ENCODE results near the gene NOC3L.
"Not testable (repeated sequence)": the region's sequence is repeated elsewhere in the genome, so short reads cannot be mapped to it uniquely, and the experiment has no call there.

The NOC3L gene

GRCh38 chr10:94402843-94403379 is 40.2 kb upstream of the NOC3L start:
- Histone ChIP-seq H3K36me3 (ENCODE audit: insufficient read depth, low read length) (no peaks in the 10 kb centered on the region), H3K4me3 (peak overlapping the region; percentile 76), H3K27ac (no peak overlapping the region), H3K9ac (ENCODE audit: insufficient read length) (peak overlapping the region; percentile 26), H3K9me3 (ENCODE audit: low read depth, low read length) (no peaks in the 10 kb centered on the region)
- TF ChIP-seq EZH2 (IDR thresholded peaks at IDR 0.05) = no peak
- TF ChIP-seq FOXP2 (optimal IDR thresholded peaks at IDR 0.05; ENCODE audit: control extremely low read depth, extremely low read length, insufficient read depth) = no peak
- no peak for TF ChIP-seq POLR2AphosphoS5 (IDR thresholded peaks at IDR 0.05; ENCODE audit: borderline replicate concordance, low read depth, low read length)
- no peak for DNase-seq (ENCODE audit: low read depth, low spot score)

- peak within 1 kb of the TSS; percentile 76 for H3K4me3 ChIP-seq
- no peaks in the 10 kb centered on the region for H3K9me3 ChIP-seq (ENCODE audit: low read depth, low read length)
- H3K9ac ChIP-seq (ENCODE audit: insufficient read length) = peak within 1 kb of the TSS; percentile 26
- H3K27ac ChIP-seq = no peak within 1 kb of the TSS
- no peak for DNase-seq (ENCODE audit: low read depth, low spot score)
- no peaks in the 10 kb centered on the region for H3K36me3 ChIP-seq (ENCODE audit: insufficient read depth, low read length)
- TF ChIP-seq POLR2AphosphoS5 (IDR thresholded peaks at IDR 0.05; ENCODE audit: borderline replicate concordance, low read depth, low read length) = no peak
- TF ChIP-seq EZH2 (IDR thresholded peaks at IDR 0.05) = no peak
- no peak for TF ChIP-seq FOXP2 (optimal IDR thresholded peaks at IDR 0.05; ENCODE audit: control extremely low read depth, extremely low read length, insufficient read depth)
Observed at GRCh38 chr10:94402204-94402842, 39.6 kb upstream of the NOC3L start, which contains the start of gene TBC1D12. Gene TBC1D12 (plus strand): TSS chr10:94402541. CDS start chr10:94402614, 73 bp downstream.

- Histone ChIP-seq H3K9me3 (ENCODE audit: low read depth, low read length) (no peaks in the 10 kb centered on the region), H3K9ac (ENCODE audit: insufficient read length) (no peak overlapping the region), H3K4me3 (no peak overlapping the region), H3K27ac (no peak overlapping the region), H3K36me3 (ENCODE audit: insufficient read depth, low read length) (no peaks in the 10 kb centered on the region)
- DNase-seq (ENCODE audit: low read depth, low spot score) = no peak
- no peak for TF ChIP-seq POLR2AphosphoS5 (IDR thresholded peaks at IDR 0.05; ENCODE audit: borderline replicate concordance, low read depth, low read length)
- no peak for TF ChIP-seq FOXP2 (optimal IDR thresholded peaks at IDR 0.05; ENCODE audit: control extremely low read depth, extremely low read length, insufficient read depth)
- TF ChIP-seq EZH2 (IDR thresholded peaks at IDR 0.05) = no peak
Observed at GRCh38 chr10:94398762-94399161, 36.0 kb upstream of the NOC3L start.

GRCh38 chr10:94397549-94398370 is 35.0 kb upstream of the NOC3L start:
- H3K27ac ChIP-seq = peak overlapping the region; percentile 36; the same call in 1 of the 2 replicates
- no peak for TF ChIP-seq EZH2 (IDR thresholded peaks at IDR 0.05)
- TF ChIP-seq POLR2AphosphoS5 (IDR thresholded peaks at IDR 0.05; ENCODE audit: borderline replicate concordance, low read depth, low read length) = no peak
- TF ChIP-seq FOXP2 (optimal IDR thresholded peaks at IDR 0.05; ENCODE audit: control extremely low read depth, extremely low read length, insufficient read depth) = no peak
- H3K9me3 ChIP-seq (ENCODE audit: low read depth, low read length) = no peaks in the 10 kb centered on the region
- H3K36me3 ChIP-seq (ENCODE audit: insufficient read depth, low read length) = no peaks in the 10 kb centered on the region
- no peak for DNase-seq (ENCODE audit: low read depth, low spot score)
- H3K9ac ChIP-seq (ENCODE audit: insufficient read length) = no peak overlapping the region
- H3K4me3 ChIP-seq = no peak overlapping the region

- not testable (repeated sequence) for DNase-seq (ENCODE audit: low read depth, low spot score); H3K9me3 ChIP-seq (ENCODE audit: low read depth, low read length); H3K4me3 ChIP-seq; H3K9ac ChIP-seq (ENCODE audit: insufficient read length); H3K36me3 ChIP-seq (ENCODE audit: insufficient read depth, low read length); H3K27ac ChIP-seq
Observed at GRCh38 chr10:94392117-94392516, 29.4 kb upstream of the NOC3L start.

GRCh38 chr10:94385733-94386132 is 23.0 kb upstream of the NOC3L start:
- not testable (repeated sequence) for DNase-seq (ENCODE audit: low read depth, low spot score); H3K36me3 ChIP-seq (ENCODE audit: insufficient read depth, low read length); H3K4me3 ChIP-seq; H3K9me3 ChIP-seq (ENCODE audit: low read depth, low read length); H3K9ac ChIP-seq (ENCODE audit: insufficient read length); H3K27ac ChIP-seq

- TF ChIP-seq FOXP2 (optimal IDR thresholded peaks at IDR 0.05; ENCODE audit: control extremely low read depth, extremely low read length, insufficient read depth) (no peak), EZH2 (IDR thresholded peaks at IDR 0.05) (no peak), POLR2AphosphoS5 (IDR thresholded peaks at IDR 0.05; ENCODE audit: borderline replicate concordance, low read depth, low read length) (no peak)
- no peak for DNase-seq (ENCODE audit: low read depth, low spot score)
- Histone ChIP-seq H3K27ac (no peak overlapping the region), H3K36me3 (ENCODE audit: insufficient read depth, low read length) (no peaks in the 10 kb centered on the region), H3K9ac (ENCODE audit: insufficient read length) (no peak overlapping the region), H3K4me3 (no peak overlapping the region), H3K9me3 (ENCODE audit: low read depth, low read length) (no peaks in the 10 kb centered on the region)
Observed at GRCh38 chr10:94383530-94383929, 20.8 kb upstream of the NOC3L start.

GRCh38 chr10:94376865-94377264 is 14.1 kb upstream of the NOC3L start:
- Histone ChIP-seq H3K9ac (ENCODE audit: insufficient read length) (no peak overlapping the region), H3K27ac (no peak overlapping the region), H3K9me3 (ENCODE audit: low read depth, low read length) (no peaks in the 10 kb centered on the region), H3K36me3 (ENCODE audit: insufficient read depth, low read length) (no peaks in the 10 kb centered on the region), H3K4me3 (no peak overlapping the region)
- no peak for DNase-seq (ENCODE audit: low read depth, low spot score)
- TF ChIP-seq POLR2AphosphoS5 (IDR thresholded peaks at IDR 0.05; ENCODE audit: borderline replicate concordance, low read depth, low read length) = no peak
- TF ChIP-seq FOXP2 (optimal IDR thresholded peaks at IDR 0.05; ENCODE audit: control extremely low read depth, extremely low read length, insufficient read depth) = no peak
- no peak for TF ChIP-seq EZH2 (IDR thresholded peaks at IDR 0.05)

All from SK-N-MC (cell line).